ENCODE results near the gene SPACA4.
A peak's percentile ranks its signal among the peaks of the same experiment; 100 is the strongest.

SPACA4 gene

GRCh38 chr19:48645620-48646000 lies 39.1 kb downstream of the SPACA4 start:
- Histone ChIP-seq H3K36me3 (replicated peaks) (no peaks in the 10 kb centered on the region), H3K27me3 (replicated peaks) (no peaks in the 10 kb centered on the region), H3K4me3 (ENCODE audit: low read depth, low read length) (peak overlapping the region; percentile 52), H3K27ac (no peak overlapping the region)
- no peak for DNase-seq
- TF ChIP-seq CTCF (IDR thresholded peaks at IDR 0.05; ENCODE audit: low read depth, low read length, missing control alignments): no peak
- in situ Hi-C loops (cut with HindIII; ENCODE audit: low pct_ligation_motif_present, low sequenced_read_pairs): no loop called here

GRCh38 chr19:48646001-48646721 lies 39.6 kb downstream of the SPACA4 start, which contains the start of gene CA11:
CA11 (minus strand) TSS chr19:48646187; CDS start chr19:48645632, 555 bp downstream.
- in situ Hi-C loops (cut with HindIII; ENCODE audit: low pct_ligation_motif_present, low sequenced_read_pairs): no loop called here
- peak; percentile 91 for TF ChIP-seq CTCF (IDR thresholded peaks at IDR 0.05; ENCODE audit: low read depth, low read length, missing control alignments)
- Histone ChIP-seq H3K36me3 (replicated peaks) (no peaks in the 10 kb centered on the region), H3K4me3 (ENCODE audit: low read depth, low read length) (peak within 1 kb of the TSS; percentile 52), H3K27ac (no peak within 1 kb of the TSS), H3K27me3 (replicated peaks) (no peaks in the 10 kb centered on the region)
- peak; percentile 68 for DNase-seq

GRCh38 chr19:48646722-48647216 lies 40.2 kb downstream of the SPACA4 start:
- no peaks in the 10 kb centered on the region for H3K27me3 ChIP-seq (replicated peaks)
- H3K4me3 ChIP-seq (ENCODE audit: low read depth, low read length): no peak overlapping the region
- DNase-seq: no peak
- H3K36me3 ChIP-seq (replicated peaks): no peaks in the 10 kb centered on the region
- no peak for TF ChIP-seq CTCF (IDR thresholded peaks at IDR 0.05; ENCODE audit: low read depth, low read length, missing control alignments)
- in situ Hi-C loops (cut with HindIII; ENCODE audit: low pct_ligation_motif_present, low sequenced_read_pairs): no loop called here
- H3K27ac ChIP-seq: no peak overlapping the region

- Histone ChIP-seq H3K27me3 (replicated peaks) (no peaks in the 10 kb centered on the region), H3K27ac (no peak overlapping the region), H3K36me3 (replicated peaks) (no peaks in the 10 kb centered on the region), H3K4me3 (ENCODE audit: low read depth, low read length) (no peak overlapping the region)
- DNase-seq: no peak
- TF ChIP-seq CTCF (IDR thresholded peaks at IDR 0.05; ENCODE audit: low read depth, low read length, missing control alignments): no peak
- in situ Hi-C loops (cut with HindIII; ENCODE audit: low pct_ligation_motif_present, low sequenced_read_pairs): no loop called here
Observed at GRCh38 chr19:48648134-48648533, 41.6 kb downstream of the SPACA4 start.

GRCh38 chr19:48650974-48651682 lies 44.6 kb downstream of the SPACA4 start:
- H3K27me3 ChIP-seq (replicated peaks): no peaks in the 10 kb centered on the region
- H3K4me3 ChIP-seq (ENCODE audit: low read depth, low read length): no peak overlapping the region
- no peaks in the 10 kb centered on the region for H3K36me3 ChIP-seq (replicated peaks)
- no peak for DNase-seq
- TF ChIP-seq CTCF (IDR thresholded peaks at IDR 0.05; ENCODE audit: low read depth, low read length, missing control alignments): no peak
- in situ Hi-C loops (cut with HindIII; ENCODE audit: low pct_ligation_motif_present, low sequenced_read_pairs): no loop called here
- H3K27ac ChIP-seq: no peak overlapping the region
